Tibial nerve (tissue), 4 donors: ENCODE measurements around the gene RNF217. TPM values are rescaled to one million over a fixed set of nuclear protein-coding genes. Genes with fewer than 3 reads are reported as not detected.

Source experiments
- DNase-seq, 2 donors: peaks; one replicate each; pipeline ENCODE4 v3.0.0-alpha.2; 2019; ENCODE audit warnings: low spot score in 2 of 2
- H3K27ac ChIP-seq, 4 donors: fragments of 200-600 bp; sonication (generic) in 3 of 4; one replicate each; pipeline ENCODE4 v1.5.1; 2017 to 2019; ENCODE audit warnings: mild to moderate bottlenecking in 1 of 4
- H3K27me3 ChIP-seq, 2 donors: fragments of 200-600 bp; sonication (generic) in 1 of 2; one replicate each; pipeline versions ENCODE4 v1.5.1 to v1.6.0; 2017 to 2019
- H3K36me3 ChIP-seq, 3 donors: fragments of 200-600 bp; sonication (generic); one replicate each; pipeline ENCODE4 v1.5.1; 2018 to 2019
- H3K4me1 ChIP-seq, 4 donors: fragments of 200-600 bp; sonication (generic) in 3 of 4; one replicate each; pipeline ENCODE4 v1.5.1; 2017 to 2019
- H3K4me3 ChIP-seq, 4 donors: fragments of 200-600 bp; sonication (generic) in 3 of 4; one replicate each; pipeline ENCODE4 v1.5.1; 2017 to 2019; ENCODE audit warnings: mild to moderate bottlenecking in 1 of 4, moderate library complexity in 1 of 4
- H3K9me3 ChIP-seq, 4 donors: fragments of 200-600 bp; sonication (generic) in 3 of 4; one replicate each; pipeline ENCODE4 v1.5.1; 2017 to 2019
- CTCF ChIP-seq, 5 experiments: fragments of 200-600 bp in 3 of 5; fragments of 450-650 bp in 2 of 5; sonication (generic) in 3 of 5; IDR thresholded peaks; one replicate each; pipeline ENCODE4 v1.5.1; 2016 to 2019; ENCODE audit warnings: antibody characterized with exemption in 5 of 5, mild to moderate bottlenecking in 3 of 5, moderate library complexity in 2 of 5
- EP300 ChIP-seq, 2 donors: sonication (generic); formaldehyde crosslinking; IDR thresholded peaks; one replicate each; pipeline ENCODE4 v1.6.1; 2017; ENCODE audit warnings: antibody characterized with exemption in 2 of 2, mild to moderate bottlenecking in 1 of 2
- POLR2A ChIP-seq, 2 donors: fragments of 450-650 bp; IDR thresholded peaks; one replicate each; pipeline ENCODE4 v1.6.1; 2017; ENCODE audit warnings: antibody characterized with exemption in 2 of 2, mild to moderate bottlenecking in 2 of 2, moderate library complexity in 2 of 2
- WGBS, 2 donors: methylation state at CpG; one replicate each; pipeline ENCODE4 v1.1.5; 2018; 5-methylcytosine and 5-hydroxymethylcytosine counted together
- total RNA-seq, 4 donors: library from RNA; depleted of rRNA; stranded (reverse); fragments of >200 nt; gene quantifications; one replicate each; pipeline ENCODE4 v1.1.0, GENCODE V29; 2016

RNF217 gene
- total RNA-seq, 4 donors from 2014 or later = 26.7 to 40.2 (median 35.5) TPM

GRCh38 chr6:124982669-124983068, 20.4 kb downstream of the RNF217 start:
- no peak overlapping the region for H3K27ac ChIP-seq
- H3K9me3 ChIP-seq = peaks cover 0 to 10% (median 0%) of the 10 kb centered on the region in 4 donors
- no peak for TF ChIP-seq POLR2A (IDR thresholded peaks at IDR 0.05)
- TF ChIP-seq CTCF (IDR thresholded peaks at IDR 0.05) = no peak
- no peak for TF ChIP-seq EP300 (IDR thresholded peaks at IDR 0.05)
- no peaks in the 10 kb centered on the region for H3K27me3 ChIP-seq
- no peak for DNase-seq
- H3K36me3 ChIP-seq = peaks cover 0 to 17% (median 0%) of the 10 kb centered on the region in 3 donors
- no peak overlapping the region for H3K4me3 ChIP-seq
- peaks cover 0 to 26% (median 0%) of the 10 kb centered on the region in 4 donors for H3K4me1 ChIP-seq

GRCh38 chr6:124983383-124984083, 21.3 kb downstream of the RNF217 start:
- Histone ChIP-seq H3K4me3 (no peak overlapping the region), H3K36me3 (peaks cover 0 to 9% (median 0%) of the 10 kb centered on the region in 3 donors), H3K9me3 (peaks cover 0 to 5% (median 0%) of the 10 kb centered on the region in 4 donors), H3K4me1 (peaks cover 0 to 26% (median 0%) of the 10 kb centered on the region in 4 donors), H3K27me3 (no peaks in the 10 kb centered on the region), H3K27ac (no peak overlapping the region)
- DNase-seq = no peak
- 83 to 89% methylated on average over 2 of the region's 2 CpGs for WGBS, 2 donors
- TF ChIP-seq POLR2A (IDR thresholded peaks at IDR 0.05) (no peak), CTCF (IDR thresholded peaks at IDR 0.05) (no peak), EP300 (IDR thresholded peaks at IDR 0.05) (no peak)

GRCh38 chr6:124984668-124985338, 22.6 kb downstream of the RNF217 start:
- Histone ChIP-seq H3K4me3 (no peak overlapping the region), H3K27ac (no peak overlapping the region), H3K27me3 (no peaks in the 10 kb centered on the region), H3K9me3 (no peaks in the 10 kb centered on the region), H3K36me3 (no peaks in the 10 kb centered on the region), H3K4me1 (peaks cover 0 to 26% (median 0%) of the 10 kb centered on the region in 4 donors)
- DNase-seq = no peak
- no peak for TF ChIP-seq CTCF (IDR thresholded peaks at IDR 0.05)
- no peak for TF ChIP-seq EP300 (IDR thresholded peaks at IDR 0.05)
- no peak for TF ChIP-seq POLR2A (IDR thresholded peaks at IDR 0.05)
- 97 to 98% methylated on average over 1 of the region's 1 CpG for WGBS, 2 donors

GRCh38 chr6:124986164-124986563, 23.9 kb downstream of the RNF217 start:
- Histone ChIP-seq H3K27ac (no peak overlapping the region), H3K27me3 (no peaks in the 10 kb centered on the region), H3K9me3 (no peaks in the 10 kb centered on the region), H3K4me1 (peaks cover 0 to 28% (median 0%) of the 10 kb centered on the region in 4 donors), H3K36me3 (no peaks in the 10 kb centered on the region), H3K4me3 (no peak overlapping the region)
- DNase-seq = no peak
- TF ChIP-seq CTCF (IDR thresholded peaks at IDR 0.05) (no peak), EP300 (IDR thresholded peaks at IDR 0.05) (no peak), POLR2A (IDR thresholded peaks at IDR 0.05) (no peak)

- WGBS, 2 donors = 58 to 64% methylated on average over 1 of the region's 1 CpG
Observed at GRCh38 chr6:124987291-124987690, 25.1 kb downstream of the RNF217 start.

More at GRCh38 chr6:124987291-124987690, 25.1 kb downstream of the RNF217 start:
- no peak for DNase-seq
- no peaks in the 10 kb centered on the region for H3K9me3 ChIP-seq
- H3K4me1 ChIP-seq = peaks cover 0 to 29% (median 0%) of the 10 kb centered on the region in 4 donors
- no peaks in the 10 kb centered on the region for H3K36me3 ChIP-seq
- TF ChIP-seq EP300 (IDR thresholded peaks at IDR 0.05) (no peak), CTCF (IDR thresholded peaks at IDR 0.05) (no peak), POLR2A (IDR thresholded peaks at IDR 0.05) (no peak)
- H3K27me3 ChIP-seq = no peaks in the 10 kb centered on the region
- H3K27ac ChIP-seq = no peak overlapping the region
- H3K4me3 ChIP-seq = no peak overlapping the region
